ENCODE data around the gene MUC20. TPM values are rescaled to one million over a fixed set of nuclear protein-coding genes. Genes with fewer than 3 reads are reported as not detected.

MUC20 gene
- total RNA-seq, 1 experiment from 2014 or later, result not detected

DNA sequence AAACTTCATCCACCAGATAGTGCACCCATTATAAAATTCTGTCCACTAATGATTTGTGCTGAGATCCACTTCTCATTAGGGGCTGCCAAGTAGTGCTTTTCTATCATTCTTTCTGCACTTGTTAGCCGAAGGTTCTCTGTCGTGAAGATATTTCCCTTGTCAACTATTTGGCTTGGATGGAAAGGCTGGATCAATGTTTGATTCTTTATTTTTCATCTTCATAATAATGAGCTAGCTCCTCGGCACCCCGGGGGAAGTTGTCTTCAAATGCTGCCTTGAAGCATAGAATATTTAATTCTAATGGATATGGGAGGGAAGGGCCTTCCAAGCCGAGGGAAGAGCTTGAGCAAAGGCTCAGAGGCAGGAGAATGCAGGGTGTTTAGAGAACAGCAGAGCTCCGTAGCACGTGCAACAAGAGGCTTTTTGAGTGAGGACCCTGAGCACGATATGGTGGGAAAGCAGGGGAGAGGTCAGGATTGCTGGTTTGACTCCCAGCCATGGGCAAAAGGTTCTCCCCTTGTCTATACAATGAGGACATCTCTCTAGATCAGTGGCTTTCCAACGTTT, 16.3 kb upstream of the MUC20 start:
- Histone ChIP-seq H4K8ac (replicated peaks; ENCODE audit: insufficient read length, low read depth, low read length) (no peak overlapping the region), H3K18ac (ENCODE audit: insufficient read length, low read depth, low read length) (no peak overlapping the region), H2AK5ac (ENCODE audit: insufficient read length, low read length) (no peak overlapping the region), H2BK15ac (ENCODE audit: low read depth, low read length) (no peak overlapping the region), H2BK12ac (ENCODE audit: insufficient read length, low read depth, low read length) (no peak overlapping the region), H3K23me2 (ENCODE audit: insufficient read length, low read depth, low read length, poor library complexity, severe bottlenecking) (no peaks in the 10 kb centered on the region), H3K79me2 (ENCODE audit: insufficient read depth, low read length) (no peaks in the 10 kb centered on the region), H3K27ac (ENCODE audit: insufficient read length, low read depth, low read length) (no peak overlapping the region), H3K9ac (ENCODE audit: extremely low read depth, insufficient read length, low read length) (no peak overlapping the region), H4K5ac (ENCODE audit: insufficient read length, low read depth, low read length) (no peak overlapping the region), H3K14ac (ENCODE audit: insufficient read depth, low read length) (no peak overlapping the region), H2BK20ac (ENCODE audit: low read depth, low read length, poor library complexity, severe bottlenecking) (no peak overlapping the region), H3K9me3 (ENCODE audit: control insufficient read depth, low read depth, low read length) (no peaks in the 10 kb centered on the region), H2AFZ (ENCODE audit: low read length) (no peak overlapping the region), H4K20me1 (ENCODE audit: control insufficient read depth, insufficient read depth, insufficient read length) (peaks cover under 1% of the 10 kb centered on the region), H3K23ac (ENCODE audit: insufficient read length, low read depth, low read length) (no peak overlapping the region), H3K4me2 (ENCODE audit: insufficient read depth, insufficient read length, low read length) (no peak overlapping the region), H3K27me3 (ENCODE audit: insufficient read depth, low read length) (no peaks in the 10 kb centered on the region), H4K91ac (ENCODE audit: insufficient read length, low read depth, low read length) (no peak overlapping the region), H3K4me1 (ENCODE audit: insufficient read depth, low read length) (peaks cover 4% of the 10 kb centered on the region; the same call in 1 of the 2 replicates), H3K79me1 (ENCODE audit: insufficient read depth, low read depth, low read length, poor library complexity, severe bottlenecking) (no peaks in the 10 kb centered on the region), H2BK5ac (ENCODE audit: insufficient read length, low read length) (no peak overlapping the region), H2BK120ac (ENCODE audit: low read depth, low read length, poor library complexity, severe bottlenecking) (no peak overlapping the region), H3K4ac (ENCODE audit: low read depth, low read length) (no peak overlapping the region), H3K56ac (ENCODE audit: insufficient read length, low read depth, low read length) (no peak overlapping the region), H3T11ph (ENCODE audit: low read length) (no peak overlapping the region)
- Mint-ChIP-seq H3K27ac (no peak overlapping the region; a peak in 1 of 7 replicates), H3K9me3 (peaks cover 0 to 3% of the 10 kb centered on the region in 2 experiments; a peak in 3 of 5 replicates), H3K4me1 (peaks cover 22% of the 10 kb centered on the region in 2 experiments), H3K36me3 (ENCODE audit: insufficient read depth in 1 of 3, low read depth in 3 of 3) (peaks cover 0 to 3% (median 0%) of the 10 kb centered on the region in 3 experiments; a peak in 2 of 7 replicates), H3K4me3 (no peak overlapping the region), H3K27me3 (ENCODE audit: low read depth) (peaks cover 48% of the 10 kb centered on the region)
- TF ChIP-seq, protein P1, sequence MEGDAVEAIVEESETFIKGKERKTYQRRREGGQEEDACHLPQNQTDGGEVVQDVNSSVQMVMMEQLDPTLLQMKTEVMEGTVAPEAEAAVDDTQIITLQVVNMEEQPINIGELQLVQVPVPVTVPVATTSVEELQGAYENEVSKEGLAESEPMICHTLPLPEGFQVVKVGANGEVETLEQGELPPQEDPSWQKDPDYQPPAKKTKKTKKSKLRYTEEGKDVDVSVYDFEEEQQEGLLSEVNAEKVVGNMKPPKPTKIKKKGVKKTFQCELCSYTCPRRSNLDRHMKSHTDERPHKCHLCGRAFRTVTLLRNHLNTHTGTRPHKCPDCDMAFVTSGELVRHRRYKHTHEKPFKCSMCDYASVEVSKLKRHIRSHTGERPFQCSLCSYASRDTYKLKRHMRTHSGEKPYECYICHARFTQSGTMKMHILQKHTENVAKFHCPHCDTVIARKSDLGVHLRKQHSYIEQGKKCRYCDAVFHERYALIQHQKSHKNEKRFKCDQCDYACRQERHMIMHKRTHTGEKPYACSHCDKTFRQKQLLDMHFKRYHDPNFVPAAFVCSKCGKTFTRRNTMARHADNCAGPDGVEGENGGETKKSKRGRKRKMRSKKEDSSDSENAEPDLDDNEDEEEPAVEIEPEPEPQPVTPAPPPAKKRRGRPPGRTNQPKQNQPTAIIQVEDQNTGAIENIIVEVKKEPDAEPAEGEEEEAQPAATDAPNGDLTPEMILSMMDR (conservative IDR thresholded peaks at IDR 0.05), result no peak
- DNase-seq, result no peak
- no CpG with 5 or more reads among the region's 9 CpGs for WGBS (ENCODE audit: extremely low coverage, insufficient read length, low lambda C conversion rate)

All from H9 (cell line).